Measurements from ENCODE around the gene MSMP.

DNA sequence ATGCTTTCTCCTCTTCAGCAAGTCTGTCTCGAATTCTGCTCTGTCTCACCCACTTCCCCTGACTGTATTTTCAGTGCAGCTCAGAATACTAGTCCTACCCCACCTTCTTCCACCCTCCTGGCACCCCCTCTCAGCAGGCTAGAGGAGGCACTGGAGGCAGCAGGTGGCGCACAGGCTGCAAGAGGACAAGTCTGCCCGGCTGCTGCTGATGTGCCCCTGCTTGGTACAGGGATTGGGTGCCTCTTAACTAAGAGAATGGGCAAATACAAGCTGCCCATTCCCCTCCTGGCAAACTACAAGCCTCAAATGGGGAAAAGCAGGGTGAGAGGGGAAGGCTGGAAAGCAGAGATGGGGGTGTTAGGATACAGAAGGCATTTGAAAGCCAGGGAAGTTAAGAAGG is 27.1 kb downstream of the MSMP start:
- TF ChIP-seq, protein P1, sequence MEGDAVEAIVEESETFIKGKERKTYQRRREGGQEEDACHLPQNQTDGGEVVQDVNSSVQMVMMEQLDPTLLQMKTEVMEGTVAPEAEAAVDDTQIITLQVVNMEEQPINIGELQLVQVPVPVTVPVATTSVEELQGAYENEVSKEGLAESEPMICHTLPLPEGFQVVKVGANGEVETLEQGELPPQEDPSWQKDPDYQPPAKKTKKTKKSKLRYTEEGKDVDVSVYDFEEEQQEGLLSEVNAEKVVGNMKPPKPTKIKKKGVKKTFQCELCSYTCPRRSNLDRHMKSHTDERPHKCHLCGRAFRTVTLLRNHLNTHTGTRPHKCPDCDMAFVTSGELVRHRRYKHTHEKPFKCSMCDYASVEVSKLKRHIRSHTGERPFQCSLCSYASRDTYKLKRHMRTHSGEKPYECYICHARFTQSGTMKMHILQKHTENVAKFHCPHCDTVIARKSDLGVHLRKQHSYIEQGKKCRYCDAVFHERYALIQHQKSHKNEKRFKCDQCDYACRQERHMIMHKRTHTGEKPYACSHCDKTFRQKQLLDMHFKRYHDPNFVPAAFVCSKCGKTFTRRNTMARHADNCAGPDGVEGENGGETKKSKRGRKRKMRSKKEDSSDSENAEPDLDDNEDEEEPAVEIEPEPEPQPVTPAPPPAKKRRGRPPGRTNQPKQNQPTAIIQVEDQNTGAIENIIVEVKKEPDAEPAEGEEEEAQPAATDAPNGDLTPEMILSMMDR (IDR thresholded peaks at IDR 0.05): no peak
- no peak for TF ChIP-seq POLR2A (IDR thresholded peaks at IDR 0.05)
